Measurements from ENCODE around the gene PNPLA3.

Gene PNPLA3

DNA sequence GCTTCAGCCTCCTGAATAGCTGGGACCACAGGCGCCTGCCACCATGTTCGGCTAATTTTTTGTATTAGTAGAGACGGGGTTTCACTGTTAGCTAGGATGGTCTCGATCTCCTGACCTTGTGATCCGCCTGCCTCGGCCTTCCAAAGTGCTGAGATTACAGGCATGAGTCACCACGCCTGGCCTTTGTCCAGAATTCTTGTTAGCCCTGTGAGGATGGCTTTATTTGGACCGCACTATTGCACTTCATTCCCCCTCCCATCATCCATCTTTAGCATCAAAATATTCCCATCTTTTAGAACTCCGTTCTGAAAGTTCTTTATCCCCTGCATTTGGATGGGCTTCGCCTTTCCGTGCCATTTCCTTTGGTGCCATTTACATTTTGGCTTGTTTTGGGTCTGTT, 34.3 kb downstream of the PNPLA3 start:
- TF ChIP-seq SIN3A (IDR thresholded peaks at IDR 0.05; ENCODE audit: borderline replicate concordance, insufficient read depth, low read length) (no peak), FOXP2 (optimal IDR thresholded peaks at IDR 0.05; ENCODE audit: borderline replicate concordance, extremely low read depth, extremely low read length, insufficient read depth) (no peak), POLR2AphosphoS5 (IDR thresholded peaks at IDR 0.05; ENCODE audit: low read depth, low read length) (no peak), TAF1 (IDR thresholded peaks at IDR 0.05; ENCODE audit: borderline replicate concordance, insufficient read depth, low read length) (no peak)
- TF ChIP-seq, protein P1, sequence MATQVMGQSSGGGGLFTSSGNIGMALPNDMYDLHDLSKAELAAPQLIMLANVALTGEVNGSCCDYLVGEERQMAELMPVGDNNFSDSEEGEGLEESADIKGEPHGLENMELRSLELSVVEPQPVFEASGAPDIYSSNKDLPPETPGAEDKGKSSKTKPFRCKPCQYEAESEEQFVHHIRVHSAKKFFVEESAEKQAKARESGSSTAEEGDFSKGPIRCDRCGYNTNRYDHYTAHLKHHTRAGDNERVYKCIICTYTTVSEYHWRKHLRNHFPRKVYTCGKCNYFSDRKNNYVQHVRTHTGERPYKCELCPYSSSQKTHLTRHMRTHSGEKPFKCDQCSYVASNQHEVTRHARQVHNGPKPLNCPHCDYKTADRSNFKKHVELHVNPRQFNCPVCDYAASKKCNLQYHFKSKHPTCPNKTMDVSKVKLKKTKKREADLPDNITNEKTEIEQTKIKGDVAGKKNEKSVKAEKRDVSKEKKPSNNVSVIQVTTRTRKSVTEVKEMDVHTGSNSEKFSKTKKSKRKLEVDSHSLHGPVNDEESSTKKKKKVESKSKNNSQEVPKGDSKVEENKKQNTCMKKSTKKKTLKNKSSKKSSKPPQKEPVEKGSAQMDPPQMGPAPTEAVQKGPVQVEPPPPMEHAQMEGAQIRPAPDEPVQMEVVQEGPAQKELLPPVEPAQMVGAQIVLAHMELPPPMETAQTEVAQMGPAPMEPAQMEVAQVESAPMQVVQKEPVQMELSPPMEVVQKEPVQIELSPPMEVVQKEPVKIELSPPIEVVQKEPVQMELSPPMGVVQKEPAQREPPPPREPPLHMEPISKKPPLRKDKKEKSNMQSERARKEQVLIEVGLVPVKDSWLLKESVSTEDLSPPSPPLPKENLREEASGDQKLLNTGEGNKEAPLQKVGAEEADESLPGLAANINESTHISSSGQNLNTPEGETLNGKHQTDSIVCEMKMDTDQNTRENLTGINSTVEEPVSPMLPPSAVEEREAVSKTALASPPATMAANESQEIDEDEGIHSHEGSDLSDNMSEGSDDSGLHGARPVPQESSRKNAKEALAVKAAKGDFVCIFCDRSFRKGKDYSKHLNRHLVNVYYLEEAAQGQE (IDR thresholded peaks at IDR 0.05; ENCODE audit: insufficient read depth in 1 of 2, low read depth in 2 of 2, low read length in 2 of 2) = no peak

DNA sequence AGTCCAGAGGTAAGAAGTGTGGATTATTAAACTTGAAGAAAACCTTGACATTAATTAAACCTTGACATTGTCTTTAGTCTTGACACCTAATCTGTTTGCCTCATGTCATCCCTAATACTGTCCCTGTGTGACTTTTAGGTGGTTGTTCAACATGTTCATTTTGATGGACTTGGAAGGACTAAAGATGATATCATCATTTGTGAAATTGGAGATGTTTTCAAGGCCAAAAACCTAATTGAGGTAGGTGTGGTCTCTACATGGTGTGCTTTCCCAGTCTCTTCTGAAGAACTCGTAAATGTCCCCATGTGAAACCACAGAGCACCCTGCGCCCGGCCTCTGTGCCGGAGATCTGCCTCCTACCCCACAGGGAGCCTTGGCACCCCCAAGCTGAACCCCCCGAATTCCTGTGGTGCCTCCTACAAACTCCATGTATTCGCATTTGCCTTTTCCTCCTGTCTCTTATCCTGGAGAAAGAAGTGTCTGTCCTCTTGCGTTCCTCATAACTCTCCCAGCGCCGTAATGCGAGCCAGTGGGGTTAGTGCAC, 40.8 kb downstream of the PNPLA3 start:
- TF ChIP-seq TAF1 (IDR thresholded peaks at IDR 0.05; ENCODE audit: borderline replicate concordance, insufficient read depth, low read length) (no peak), FOXP2 (optimal IDR thresholded peaks at IDR 0.05; ENCODE audit: borderline replicate concordance, extremely low read depth, extremely low read length, insufficient read depth) (no peak), POLR2AphosphoS5 (IDR thresholded peaks at IDR 0.05; ENCODE audit: low read depth, low read length) (no peak), SIN3A (IDR thresholded peaks at IDR 0.05; ENCODE audit: borderline replicate concordance, insufficient read depth, low read length) (no peak)
- TF ChIP-seq, protein P1 (IDR thresholded peaks at IDR 0.05; ENCODE audit: insufficient read depth in 1 of 2, low read depth in 2 of 2, low read length in 2 of 2) = no peak

DNA sequence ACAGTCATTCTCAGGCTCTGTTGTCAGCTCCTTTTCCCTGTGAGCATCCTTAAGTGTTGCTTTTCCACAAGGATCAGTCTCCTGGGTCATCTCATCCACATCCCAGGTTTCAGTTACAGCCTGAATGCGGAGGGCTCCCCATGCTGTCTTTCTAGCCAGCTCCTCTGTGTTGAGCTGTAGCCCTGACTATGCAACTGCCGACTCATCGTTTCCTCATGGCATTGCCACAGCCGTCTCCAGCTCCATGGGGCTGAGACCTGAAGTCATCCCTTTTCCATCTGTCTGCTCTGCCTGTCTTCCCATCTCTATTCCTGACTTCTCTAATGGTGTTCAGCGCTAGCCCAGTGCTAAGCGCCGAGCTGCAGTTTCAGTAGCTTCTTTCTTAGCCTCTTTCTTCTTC, 43.5 kb downstream of the PNPLA3 start:
- TF ChIP-seq TAF1 (IDR thresholded peaks at IDR 0.05; ENCODE audit: borderline replicate concordance, insufficient read depth, low read length) (no peak), FOXP2 (optimal IDR thresholded peaks at IDR 0.05; ENCODE audit: borderline replicate concordance, extremely low read depth, extremely low read length, insufficient read depth) (no peak), POLR2AphosphoS5 (IDR thresholded peaks at IDR 0.05; ENCODE audit: low read depth, low read length) (no peak), SIN3A (IDR thresholded peaks at IDR 0.05; ENCODE audit: borderline replicate concordance, insufficient read depth, low read length) (no peak)
- TF ChIP-seq, protein P1 (IDR thresholded peaks at IDR 0.05; ENCODE audit: insufficient read depth in 1 of 2, low read depth in 2 of 2, low read length in 2 of 2) = no peak

DNA sequence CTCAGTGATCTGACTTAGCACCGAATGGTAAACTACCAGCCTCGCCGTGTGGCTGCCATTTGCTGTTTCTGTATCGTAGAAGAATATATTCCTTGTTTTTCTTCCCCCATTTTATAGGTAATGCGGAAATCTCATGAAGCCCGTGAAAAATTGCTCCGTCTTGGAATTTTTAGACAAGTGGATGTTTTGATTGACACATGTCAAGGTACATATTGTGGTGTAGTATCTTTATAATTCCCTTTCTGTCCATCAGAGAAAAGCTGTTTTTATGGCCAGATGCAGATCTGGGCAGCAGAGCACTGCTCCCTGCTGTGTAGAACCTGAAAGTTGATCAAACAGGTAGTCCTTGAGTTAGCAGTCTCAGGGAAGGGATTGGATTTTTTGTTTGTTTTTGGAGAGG, 45.0 kb downstream of the PNPLA3 start:
- TF ChIP-seq POLR2AphosphoS5 (IDR thresholded peaks at IDR 0.05; ENCODE audit: low read depth, low read length) (no peak), TAF1 (IDR thresholded peaks at IDR 0.05; ENCODE audit: borderline replicate concordance, insufficient read depth, low read length) (no peak), SIN3A (IDR thresholded peaks at IDR 0.05; ENCODE audit: borderline replicate concordance, insufficient read depth, low read length) (no peak), FOXP2 (optimal IDR thresholded peaks at IDR 0.05; ENCODE audit: borderline replicate concordance, extremely low read depth, extremely low read length, insufficient read depth) (no peak)
- TF ChIP-seq, protein P1 (IDR thresholded peaks at IDR 0.05; ENCODE audit: insufficient read depth in 1 of 2, low read depth in 2 of 2, low read length in 2 of 2) = no peak

All from PFSK-1 (cell line).